SK-N-SH treated with all-trans-retinoic acid at 6 μM for 48 hours (cell line): Measurements from ENCODE around the gene SAPCD2.

Source experiments
- ARNTL ChIP-seq: fragments of 450-650 bp; formaldehyde crosslinking; IDR thresholded peaks from 2 replicates; pipeline ENCODE4 v1.5.0; 2020; ENCODE audit warnings: low read depth, mild to moderate bottlenecking, moderate library complexity, borderline replicate concordance
- CREB5 ChIP-seq: fragments of 250-450 bp; sonication (Bioruptor Pico); IDR thresholded peaks from 2 replicates; pipeline ENCODE4 v1.5.1; 2020; ENCODE audit warnings: low read depth, mild to moderate bottlenecking, moderate library complexity
- CSDC2 ChIP-seq: fragments of 250-450 bp; sonication (Bioruptor Pico); IDR thresholded peaks from 2 replicates; pipeline ENCODE4 v1.5.0; 2020; ENCODE audit warnings: mild to moderate bottlenecking, moderate library complexity
- GLIS3 ChIP-seq: fragments of 250-450 bp; sonication (Bioruptor Pico); IDR thresholded peaks from 2 replicates; pipeline ENCODE4 v1.5.0; 2020; ENCODE audit warnings: mild to moderate bottlenecking, moderate library complexity
- PPARA ChIP-seq: fragments of 250-450 bp; sonication (Bioruptor Pico); IDR thresholded peaks from 2 replicates; pipeline ENCODE4 v1.5.0; 2020; ENCODE audit warnings: mild to moderate bottlenecking, borderline replicate concordance
- RARB ChIP-seq: fragments of 250-450 bp; sonication (Bioruptor Pico); IDR thresholded peaks from 2 replicates; pipeline ENCODE4 v1.8.0; 2021; ENCODE audit warnings: mild to moderate bottlenecking, moderate library complexity
- TSHZ2 ChIP-seq: fragments of 250-450 bp; sonication (Bioruptor Pico); IDR thresholded peaks from 2 replicates; pipeline ENCODE4 v1.5.0; 2020; ENCODE audit warnings: mild to moderate bottlenecking, moderate library complexity
- ZFP3 ChIP-seq: fragments of 250-450 bp; sonication (Bioruptor Pico); IDR thresholded peaks from 2 replicates; pipeline ENCODE4 v1.5.0; 2020; ENCODE audit warnings: mild to moderate bottlenecking, moderate library complexity
- ZFP30 ChIP-seq: fragments of 450-650 bp; formaldehyde crosslinking; IDR thresholded peaks from 2 replicates; pipeline ENCODE4 v1.5.0; 2022; ENCODE audit warnings: mild to moderate bottlenecking, moderate library complexity
- ZNF565 ChIP-seq: fragments of 450-650 bp; formaldehyde crosslinking; conservative IDR thresholded peaks from 2 replicates; pipeline ENCODE4 v1.5.0; 2020; ENCODE audit warnings: low read depth, mild to moderate bottlenecking, moderate library complexity
- TF ChIP-seq, protein P1 (sequence below): fragments of 250-450 bp; sonication (Bioruptor Pico); IDR thresholded peaks from 2 replicates; pipeline ENCODE4 v1.8.0; 2020; ENCODE audit warnings: mild to moderate bottlenecking, moderate library complexity, borderline replicate concordance

GRCh38 chr9:137097761-137098462 is 27.6 kb upstream of the SAPCD2 start:
- TF ChIP-seq TSHZ2 (CRISPR knock-in tag) (no peak), ZFP3 (CRISPR knock-in tag) (no peak), GLIS3 (CRISPR knock-in tag) (no peak), CSDC2 (CRISPR knock-in tag) (no peak), ARNTL (CRISPR knock-in tag) (no peak), ZFP30 (no peak), RARB (no peak), PPARA (CRISPR knock-in tag) (no peak), ZNF565 (CRISPR knock-in tag) (no peak), CREB5 (CRISPR knock-in tag) (no peak)
- TF ChIP-seq, protein P1, sequence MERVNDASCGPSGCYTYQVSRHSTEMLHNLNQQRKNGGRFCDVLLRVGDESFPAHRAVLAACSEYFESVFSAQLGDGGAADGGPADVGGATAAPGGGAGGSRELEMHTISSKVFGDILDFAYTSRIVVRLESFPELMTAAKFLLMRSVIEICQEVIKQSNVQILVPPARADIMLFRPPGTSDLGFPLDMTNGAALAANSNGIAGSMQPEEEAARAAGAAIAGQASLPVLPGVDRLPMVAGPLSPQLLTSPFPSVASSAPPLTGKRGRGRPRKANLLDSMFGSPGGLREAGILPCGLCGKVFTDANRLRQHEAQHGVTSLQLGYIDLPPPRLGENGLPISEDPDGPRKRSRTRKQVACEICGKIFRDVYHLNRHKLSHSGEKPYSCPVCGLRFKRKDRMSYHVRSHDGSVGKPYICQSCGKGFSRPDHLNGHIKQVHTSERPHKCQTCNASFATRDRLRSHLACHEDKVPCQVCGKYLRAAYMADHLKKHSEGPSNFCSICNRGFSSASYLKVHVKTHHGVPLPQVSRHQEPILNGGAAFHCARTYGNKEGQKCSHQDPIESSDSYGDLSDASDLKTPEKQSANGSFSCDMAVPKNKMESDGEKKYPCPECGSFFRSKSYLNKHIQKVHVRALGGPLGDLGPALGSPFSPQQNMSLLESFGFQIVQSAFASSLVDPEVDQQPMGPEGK (CRISPR knock-in tag), result no peak
